ENCODE measurements around the gene C6orf120.

DNA sequence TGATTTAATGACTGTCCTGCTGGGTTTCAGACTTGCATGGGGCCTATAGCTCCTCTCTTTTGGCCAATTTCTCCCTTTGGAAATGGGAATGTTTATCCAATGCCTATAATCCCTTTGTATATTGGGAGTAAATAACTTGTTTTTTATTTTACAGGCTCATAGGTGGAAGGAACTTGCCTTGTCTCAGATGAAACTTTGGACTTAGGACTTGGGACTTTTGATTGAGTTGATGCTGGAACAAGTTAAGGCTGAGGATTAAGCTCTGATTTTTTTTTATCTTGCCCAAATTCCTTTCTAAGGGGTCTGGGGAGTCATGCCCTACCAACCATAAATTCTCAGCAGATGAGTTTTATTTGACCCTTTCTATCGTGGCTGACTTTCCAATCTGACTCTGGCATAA is 23.6 kb upstream of the C6orf120 start:
- TF ChIP-seq POLR2A (IDR thresholded peaks at IDR 0.05; ENCODE audit: low read length) = no peak
- TF ChIP-seq GATA1 (IDR thresholded peaks at IDR 0.05; ENCODE audit: low read depth, low read length) = no peak

All from erythroblast (primary cell).